Fibroblast of the conjunctiva (primary cell): ENCODE data around the gene PHC3.

ENCODE experiments used
- DNase-seq: peaks from one replicate; pipeline ENCODE4 v3.0.0-alpha.2; 2010; ENCODE audit warnings: low read depth

The PHC3 gene

DNA sequence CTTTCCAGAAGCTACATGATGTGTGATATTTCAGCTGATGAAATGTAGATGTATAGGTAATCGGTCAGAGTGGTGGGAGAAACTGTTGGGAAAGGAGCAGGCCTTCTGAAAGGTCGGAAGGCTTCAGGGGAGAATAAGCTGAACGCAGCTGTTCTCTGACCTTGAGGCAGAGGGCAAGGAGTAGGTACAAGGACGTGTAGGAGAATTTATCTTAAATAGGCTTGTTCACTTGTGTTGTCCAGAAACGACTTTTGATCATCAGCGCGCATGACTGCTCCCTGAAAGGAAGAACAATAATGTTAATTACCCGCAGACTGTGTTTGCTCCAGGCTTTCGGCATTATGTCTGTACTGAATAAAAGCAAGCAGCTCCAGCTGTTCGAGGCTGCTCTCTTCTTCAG, 104.2 kb downstream of the PHC3 start:
- no peak for DNase-seq

DNA sequence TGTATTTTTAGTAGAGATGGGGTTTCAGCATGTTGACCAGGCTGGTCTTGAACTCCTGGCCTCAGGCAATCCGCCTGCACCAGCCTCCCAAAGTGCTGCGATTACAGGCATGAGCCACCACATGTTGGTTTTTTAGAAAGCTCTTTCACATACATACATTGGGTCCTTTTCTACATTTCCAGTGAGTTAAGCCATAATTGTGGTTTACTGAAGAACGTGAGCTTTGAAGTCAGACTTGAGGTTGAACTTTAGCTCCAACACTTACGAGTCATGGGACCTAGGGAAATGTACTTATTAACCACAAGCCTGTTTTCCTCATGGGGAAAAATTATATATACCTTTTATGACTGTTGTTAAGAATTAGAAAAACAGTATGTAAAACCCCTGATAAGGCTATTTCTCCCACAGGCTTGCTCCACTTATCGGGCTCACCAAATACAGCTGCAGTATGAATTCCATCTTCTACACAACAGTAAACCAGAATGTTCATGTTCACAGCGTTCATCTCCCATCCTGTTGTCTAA, 104.8 kb downstream of the PHC3 start:
- DNase-seq: no peak

DNA sequence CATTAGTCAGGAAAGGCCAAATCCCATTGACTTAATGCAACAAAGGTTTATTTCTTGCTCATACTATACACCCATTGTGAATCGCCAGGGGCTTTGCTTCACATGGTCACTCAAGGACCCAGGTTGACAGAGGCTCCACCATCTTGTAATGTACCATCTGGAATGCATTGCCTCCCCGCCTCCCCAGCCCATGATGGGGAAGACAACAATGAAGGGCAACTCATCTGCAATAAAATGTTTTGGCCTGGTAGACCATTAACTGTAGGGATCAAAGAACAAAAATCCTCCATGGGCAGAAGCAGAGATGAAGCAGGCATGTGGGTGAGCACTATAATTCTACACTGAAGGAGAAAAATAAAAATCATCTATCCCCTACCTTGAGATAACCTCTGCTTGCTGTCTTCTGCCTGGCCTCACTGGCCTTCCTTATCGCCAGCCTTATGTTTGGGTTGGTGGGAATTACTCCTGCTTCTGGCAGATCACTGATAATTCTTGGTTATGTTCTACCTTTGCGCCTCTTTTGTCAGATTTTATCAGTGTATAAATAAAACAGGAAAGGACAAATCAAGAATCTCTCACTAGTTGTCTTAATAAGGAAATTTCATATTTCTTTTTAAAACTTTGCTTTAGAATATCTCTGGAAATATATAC, 106.0 kb downstream of the PHC3 start:
- no peak for DNase-seq

DNA sequence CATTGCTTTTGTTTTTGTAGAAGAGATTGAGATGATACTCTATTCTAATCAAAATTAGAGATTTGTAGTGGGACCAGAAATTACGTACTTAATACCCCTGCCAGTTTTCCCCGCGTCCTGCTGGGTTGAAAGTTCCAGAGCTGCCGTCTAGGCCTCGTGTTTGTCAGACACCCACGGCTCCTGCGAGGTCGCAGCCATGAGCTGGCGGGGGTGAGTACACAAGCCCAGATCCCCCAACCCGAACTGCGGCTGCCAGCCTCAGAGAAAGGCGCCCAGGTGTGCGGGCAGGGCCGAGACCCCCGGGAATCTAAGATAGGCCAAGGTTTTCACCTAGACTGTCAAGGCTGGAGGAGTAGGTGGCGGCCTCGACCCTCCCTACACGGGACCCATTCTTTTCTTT, 117.4 kb downstream of the PHC3 start:
- DNase-seq: no peak

DNA sequence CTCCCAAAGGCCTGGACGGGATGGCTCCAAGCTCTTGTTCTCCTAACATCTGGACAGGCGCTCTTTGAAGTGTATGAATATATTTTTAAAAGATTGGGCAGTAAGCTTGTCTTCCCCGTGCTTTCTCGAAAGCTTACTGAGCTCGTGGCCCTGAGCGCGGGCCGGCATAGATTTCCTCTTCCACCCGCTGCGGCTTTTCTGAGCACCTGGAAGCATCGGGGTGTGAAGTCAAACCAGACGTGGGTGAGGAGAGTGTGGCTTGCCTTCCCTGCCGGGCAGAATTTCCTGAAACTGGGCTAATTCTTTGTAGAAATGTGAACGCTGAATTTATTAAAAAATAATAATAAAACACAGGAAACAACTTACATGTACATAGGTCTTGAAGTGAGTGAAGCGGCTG, 117.8 kb downstream of the PHC3 start:
- DNase-seq: no peak

DNA sequence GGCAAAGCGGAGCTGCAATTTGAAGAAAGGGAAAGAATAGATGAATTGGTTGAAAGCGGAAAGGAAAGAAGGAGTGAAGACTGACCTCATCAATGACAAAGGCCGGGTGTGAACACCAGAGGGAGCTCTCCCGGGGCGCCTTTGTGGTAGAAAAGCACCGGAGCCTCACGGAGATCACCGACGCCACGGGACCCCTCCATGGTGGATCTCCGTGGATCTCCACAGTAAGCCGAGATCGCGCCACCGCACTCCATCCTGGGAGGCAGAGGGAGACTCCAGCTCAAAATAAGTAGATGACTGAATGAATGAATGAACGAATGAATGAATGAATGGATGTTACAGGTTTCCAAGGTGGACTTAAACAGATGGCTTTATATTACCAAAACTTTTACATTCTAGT, 118.8 kb downstream of the PHC3 start:
- DNase-seq: no peak

DNA sequence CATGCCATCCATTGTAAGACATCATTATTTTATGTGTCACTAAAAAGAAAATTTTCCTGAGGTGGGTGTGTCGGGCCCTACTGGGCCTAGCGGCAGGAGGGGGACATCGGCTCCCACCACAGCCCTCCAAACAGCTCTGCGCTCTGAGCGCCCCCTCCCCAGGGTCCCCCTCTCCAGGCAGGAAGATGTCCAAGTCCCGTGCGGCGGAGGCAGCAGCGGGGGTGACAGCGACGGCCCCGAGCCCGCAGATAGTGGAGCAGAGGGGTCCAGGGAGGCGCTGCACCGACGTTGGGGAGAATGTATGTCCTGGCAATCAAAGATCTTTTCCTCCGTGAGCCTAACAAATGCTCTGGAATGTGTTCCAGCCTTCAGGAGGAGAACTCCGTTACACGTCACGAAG, 119.5 kb downstream of the PHC3 start:
- no peak for DNase-seq

DNA sequence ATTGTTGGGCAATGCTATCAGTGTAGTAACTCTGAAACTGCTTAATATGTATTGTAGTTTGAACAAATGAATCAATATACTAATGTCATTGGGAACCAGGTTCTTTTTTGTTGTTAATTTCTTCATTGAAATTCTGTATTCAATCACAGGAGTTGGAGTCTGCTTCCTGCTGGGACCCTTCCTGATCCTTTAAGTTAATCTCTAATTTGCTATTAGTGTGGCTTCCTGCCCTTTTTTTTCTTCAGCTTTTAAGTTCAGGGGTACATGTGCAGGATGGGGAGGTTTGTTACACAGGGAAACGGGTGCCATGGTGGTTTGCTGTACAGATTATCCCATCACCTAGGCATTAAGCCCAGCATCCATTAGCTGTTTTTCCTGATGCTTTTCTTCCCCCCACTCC, 122.1 kb downstream of the PHC3 start:
- no peak for DNase-seq

DNA sequence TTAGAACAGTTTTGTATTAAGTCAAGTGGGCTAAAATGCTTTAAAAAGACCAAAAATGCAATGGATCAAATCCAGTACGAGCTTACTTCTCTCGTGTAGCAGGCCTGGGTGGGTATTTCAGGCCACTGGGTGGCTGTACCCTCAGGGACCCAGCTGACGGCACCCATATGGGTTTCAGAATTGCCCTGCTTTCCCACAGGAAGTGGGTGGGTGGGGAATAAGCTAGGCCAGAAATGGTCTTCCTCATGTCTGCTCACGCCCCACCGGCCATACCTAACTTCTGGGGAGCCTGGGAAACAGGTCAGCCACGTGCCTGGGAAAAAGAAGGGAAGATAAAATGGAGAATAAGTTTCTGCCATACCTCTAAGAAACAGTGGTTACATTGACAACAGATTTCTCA, 123.4 kb downstream of the PHC3 start:
- DNase-seq: no peak

DNA sequence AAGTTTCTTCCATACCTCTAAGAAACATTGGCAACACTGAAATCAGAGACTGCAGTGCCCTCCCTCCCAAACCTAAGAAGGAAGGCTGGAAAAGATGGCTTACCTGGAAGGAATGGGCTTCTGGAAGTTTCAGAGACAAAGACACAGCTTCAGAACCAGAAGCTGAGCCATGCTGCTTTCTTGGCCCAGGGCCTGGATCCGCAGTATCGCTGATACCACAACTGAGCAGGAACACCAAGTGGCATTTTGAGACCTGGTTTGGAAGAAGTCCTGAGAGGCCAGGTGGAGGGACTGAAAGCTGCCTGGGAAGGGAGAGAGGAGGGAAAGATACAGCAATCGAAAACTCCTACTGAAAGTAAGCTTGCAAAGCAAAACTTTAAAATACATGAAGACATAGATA, 124.0 kb downstream of the PHC3 start:
- no peak for DNase-seq

DNA sequence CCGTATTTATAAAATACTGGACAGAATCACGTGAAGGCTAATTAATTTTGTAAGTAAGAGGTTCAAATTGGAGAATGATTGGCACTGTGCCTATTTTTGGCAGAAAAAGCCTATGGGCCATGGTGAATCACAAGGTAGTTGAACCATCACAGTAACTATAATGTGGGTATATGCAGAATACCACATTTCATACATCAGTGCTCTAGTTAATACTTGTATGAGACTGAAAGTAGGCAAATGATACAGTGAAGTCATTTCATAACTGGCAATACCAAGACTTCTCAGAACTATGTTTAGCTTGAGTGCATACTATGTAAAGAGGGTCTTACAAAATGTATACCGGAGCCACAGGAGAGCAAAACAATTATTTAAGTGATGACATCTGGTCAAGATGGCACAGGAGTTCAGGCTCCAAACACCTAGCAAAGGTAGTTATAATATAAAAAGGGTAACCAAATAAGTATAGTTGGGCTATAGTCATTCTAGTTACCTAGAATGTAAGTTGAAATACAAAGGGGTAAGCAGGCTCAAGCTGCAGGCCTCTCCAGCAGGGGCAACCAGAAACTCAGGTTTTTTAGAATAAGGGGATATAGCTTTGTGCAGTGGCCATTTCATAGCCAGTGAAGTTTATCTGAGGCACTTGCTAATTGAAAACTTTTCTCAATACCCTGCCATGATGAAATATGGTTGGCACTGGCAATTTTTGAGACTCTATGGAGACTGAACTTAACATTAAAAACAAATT, 124.7 kb downstream of the PHC3 start:
- no peak for DNase-seq

DNA sequence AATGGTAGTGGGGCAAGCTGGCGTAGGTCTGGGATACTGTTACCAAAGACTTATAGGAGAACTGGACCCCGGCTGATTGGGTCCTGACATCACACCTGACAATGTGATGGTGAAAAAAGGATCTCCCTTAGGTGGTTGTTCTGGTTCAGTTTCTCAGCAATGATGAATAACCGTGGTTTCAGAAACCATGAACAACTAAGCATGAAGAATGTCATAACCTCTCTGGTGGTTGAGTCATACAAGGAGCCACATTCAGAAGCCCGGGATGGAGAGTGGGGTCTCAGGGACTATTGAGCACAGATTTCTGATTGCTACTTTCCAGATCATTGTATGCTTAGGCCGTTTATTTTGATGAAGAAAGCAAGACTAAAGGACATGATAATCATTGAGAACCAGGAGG, 126.3 kb downstream of the PHC3 start:
- DNase-seq: no peak

DNA sequence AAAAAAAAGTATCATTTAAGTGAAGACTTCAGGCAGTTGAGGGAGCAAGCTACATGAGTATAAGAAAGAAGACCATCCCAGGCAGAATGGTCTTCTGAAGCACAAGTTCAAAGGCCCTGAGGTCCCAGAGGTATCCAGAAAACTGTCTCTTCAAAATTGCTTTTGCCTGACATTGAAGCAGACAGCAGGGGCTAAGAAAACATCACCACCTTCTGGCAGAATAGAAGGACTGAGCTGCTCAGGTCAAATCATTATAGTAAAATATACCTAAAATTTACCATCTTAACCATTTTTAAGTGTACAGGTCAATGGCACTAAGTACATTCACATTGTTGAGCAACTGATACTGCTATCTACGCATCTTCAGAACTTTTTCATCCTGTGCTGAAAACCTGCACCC, 127.3 kb downstream of the PHC3 start:
- no peak for DNase-seq

DNA sequence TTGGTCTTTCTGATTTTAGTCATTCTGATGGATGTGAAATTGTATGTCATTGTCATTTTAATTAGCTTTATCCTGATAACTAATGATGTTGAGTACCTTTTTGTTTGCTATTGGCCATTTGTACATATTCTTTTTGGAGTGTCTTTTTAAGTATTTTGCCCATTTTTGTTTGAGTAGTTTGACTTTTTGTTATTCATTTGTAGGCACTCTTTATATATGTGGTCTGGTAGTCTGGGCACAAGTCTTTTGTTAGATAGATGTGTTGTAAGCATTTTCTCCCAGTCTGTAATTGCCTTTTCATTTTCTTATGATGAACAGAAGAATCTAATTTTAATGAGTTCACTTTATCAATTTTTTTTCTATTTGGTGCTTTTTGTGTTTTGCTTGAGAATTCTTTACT, 129.1 kb downstream of the PHC3 start:
- no peak for DNase-seq

DNA sequence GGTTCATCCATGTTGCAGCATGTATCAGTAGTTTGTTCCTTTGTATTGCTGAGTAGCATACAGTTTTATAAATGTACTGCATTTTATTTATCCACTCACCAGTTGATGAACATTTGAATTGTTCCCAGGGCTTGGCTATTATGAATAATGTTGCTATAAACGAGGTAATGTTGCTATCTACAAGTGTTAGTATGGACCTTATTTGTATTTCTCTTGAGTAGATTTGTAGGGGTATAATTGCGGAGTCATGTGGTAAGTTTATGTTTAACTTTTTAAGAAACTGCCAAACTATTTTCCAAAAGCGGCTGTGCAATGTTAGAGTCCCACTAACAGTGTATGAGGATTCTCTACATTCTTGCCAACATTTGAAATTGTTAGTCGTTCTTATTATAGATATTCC, 130.8 kb downstream of the PHC3 start:
- no peak for DNase-seq

DNA sequence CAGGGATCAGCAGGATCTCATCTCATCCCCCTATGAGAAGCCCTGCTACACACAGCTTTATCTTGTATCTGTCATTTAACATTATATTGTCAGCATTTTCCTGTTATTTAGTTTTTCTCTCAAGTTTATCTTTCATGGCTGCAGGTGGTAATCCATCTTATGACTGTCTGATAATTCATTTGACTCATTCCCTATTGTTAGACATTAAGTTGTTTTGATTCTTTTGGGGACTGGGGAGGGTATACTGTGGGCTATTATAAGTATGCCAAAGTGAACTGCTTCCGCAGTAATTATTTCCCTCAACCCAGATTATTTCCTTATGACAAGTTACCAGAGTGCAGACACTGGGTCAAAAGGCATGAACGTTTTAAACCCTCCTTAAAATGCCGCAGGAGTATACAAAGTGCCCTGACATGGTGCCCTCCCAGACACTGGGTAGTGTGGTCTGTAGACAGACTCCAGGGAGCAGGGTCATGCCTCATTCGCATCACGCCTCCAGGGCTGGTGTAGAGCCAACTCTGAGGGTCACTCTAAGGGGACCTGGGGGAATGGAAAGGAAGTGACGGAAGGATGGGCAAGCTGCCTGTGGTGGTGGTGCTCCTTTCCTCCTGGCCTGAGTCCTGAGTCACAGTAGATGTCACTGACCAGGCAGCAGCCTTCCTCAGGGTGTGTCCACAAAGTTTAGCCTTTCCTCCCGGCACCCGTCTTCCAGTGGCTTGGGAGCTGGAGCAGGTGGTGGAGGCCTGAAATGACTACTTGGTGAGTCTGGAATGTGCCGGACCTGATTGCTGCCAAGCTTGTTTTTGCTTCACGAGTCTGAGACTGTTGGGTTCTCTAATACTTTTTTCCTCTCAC, 132.2 kb downstream of the PHC3 start:
- peak; percentile 3 for DNase-seq

DNA sequence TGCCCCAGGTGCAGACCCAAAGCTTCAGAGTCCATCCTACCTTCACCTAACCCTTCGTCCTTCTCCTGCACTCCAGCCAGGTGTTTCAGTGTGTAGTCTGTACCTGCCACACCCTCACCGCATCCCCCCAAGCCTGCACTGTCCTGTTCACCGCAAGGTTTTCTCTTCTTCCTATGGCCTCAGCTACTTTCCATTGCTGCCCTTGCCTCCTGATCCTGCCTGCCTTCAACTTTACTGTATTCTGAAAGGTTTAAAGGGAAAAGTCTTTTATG, 134.5 kb downstream of the PHC3 start:
- DNase-seq: no peak

DNA sequence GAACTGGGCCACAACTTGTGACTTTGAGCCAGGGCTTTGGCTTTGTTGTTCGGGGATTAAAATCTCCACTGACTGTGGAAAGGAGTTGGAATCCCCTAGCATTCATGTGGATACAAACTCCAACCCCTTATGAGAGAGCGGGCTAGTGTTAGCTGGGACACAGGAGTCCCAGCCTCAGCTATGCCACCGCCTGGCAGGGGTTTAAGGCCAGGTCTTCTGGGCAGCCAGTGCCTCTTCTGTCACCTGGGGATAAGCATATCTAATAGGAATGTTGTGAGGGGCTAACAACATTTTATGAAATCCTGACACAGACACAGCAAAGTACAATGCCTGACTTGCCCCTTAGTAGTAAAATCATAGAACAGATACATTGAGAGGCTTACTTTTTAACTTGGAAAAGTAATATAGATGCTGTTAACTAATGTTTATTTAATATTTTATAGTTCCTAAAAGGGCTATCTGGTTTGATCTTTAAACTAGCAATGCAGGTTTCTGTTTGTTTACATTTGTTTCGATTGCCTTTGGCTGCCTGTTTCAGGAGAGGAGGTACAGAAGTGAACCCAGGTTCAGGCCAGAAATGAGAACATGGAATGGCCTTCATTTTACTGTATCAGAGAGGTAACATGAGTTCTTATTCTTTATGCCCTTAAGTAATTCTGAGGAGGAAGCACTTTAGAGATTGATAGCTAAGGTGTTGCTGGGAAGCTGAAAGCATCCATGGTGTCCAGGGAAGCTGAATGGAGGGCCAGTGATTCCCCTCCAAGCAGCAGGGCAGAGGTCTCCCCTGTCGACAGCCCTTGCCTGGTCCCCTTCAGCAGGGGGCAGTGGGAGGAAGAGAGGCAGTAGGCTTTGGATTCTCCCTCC, 135.0 kb downstream of the PHC3 start:
- DNase-seq: no peak

DNA sequence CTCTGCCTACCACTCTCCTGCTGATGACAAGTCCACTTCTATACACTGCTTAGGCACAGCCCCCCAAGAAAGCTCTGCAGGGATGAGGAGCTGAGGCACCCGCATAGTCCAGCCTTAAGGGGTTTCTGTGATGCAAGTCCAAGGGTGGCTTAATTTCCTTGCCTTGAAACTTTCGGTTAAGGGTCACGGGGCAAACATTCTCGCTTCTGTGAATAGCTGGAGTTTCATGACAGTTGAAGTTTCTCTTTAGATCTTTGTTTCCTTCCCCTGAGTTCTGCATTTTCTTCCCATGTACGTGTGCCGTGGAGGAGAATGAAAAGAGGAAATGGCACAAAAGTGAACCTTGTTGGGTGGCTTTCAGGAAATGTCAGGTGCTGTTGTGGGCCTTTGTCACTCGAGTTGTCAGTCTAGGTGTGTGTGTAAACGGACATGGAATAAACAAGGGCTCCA, 136.7 kb downstream of the PHC3 start:
- DNase-seq: no peak

DNA sequence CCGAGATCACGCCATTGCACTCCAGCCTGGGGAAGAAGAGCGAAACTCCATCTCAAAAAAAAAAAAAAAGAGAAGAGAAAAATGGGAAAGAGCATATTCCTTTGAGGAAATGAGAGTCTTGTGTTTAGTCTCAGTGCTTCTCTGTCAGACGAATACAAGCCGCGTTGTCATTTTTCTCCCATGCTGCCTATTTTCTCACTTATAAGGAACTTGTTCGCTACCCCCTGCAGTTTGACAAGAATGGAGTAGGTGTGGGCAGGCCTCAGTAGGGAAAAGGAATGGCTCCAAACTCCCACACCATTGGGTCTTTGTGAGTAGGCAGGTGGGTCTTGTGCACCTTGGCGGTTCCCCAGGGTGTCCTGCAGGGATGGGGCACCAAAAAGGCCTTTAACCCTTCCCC, 137.3 kb downstream of the PHC3 start:
- DNase-seq: no peak

DNA sequence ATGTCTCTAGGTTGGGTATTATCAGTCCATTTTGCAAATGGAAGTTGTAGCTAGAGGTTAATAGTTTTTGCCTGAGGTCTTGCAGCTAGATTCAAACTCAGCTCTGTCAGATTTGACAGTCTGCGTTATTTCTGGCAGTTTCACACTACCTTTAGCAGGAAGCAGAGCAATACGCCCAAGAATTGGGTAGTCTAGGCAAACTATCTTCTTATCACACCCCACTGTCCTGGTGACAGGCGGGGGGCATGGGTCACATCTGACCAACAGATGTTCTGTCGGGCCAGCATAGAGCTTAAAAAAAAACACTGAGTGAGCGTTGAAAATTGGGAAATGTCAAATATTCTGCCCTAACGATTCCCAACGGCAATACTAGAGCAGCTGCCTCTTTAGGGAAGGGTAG, 138.0 kb downstream of the PHC3 start:
- no peak for DNase-seq

DNA sequence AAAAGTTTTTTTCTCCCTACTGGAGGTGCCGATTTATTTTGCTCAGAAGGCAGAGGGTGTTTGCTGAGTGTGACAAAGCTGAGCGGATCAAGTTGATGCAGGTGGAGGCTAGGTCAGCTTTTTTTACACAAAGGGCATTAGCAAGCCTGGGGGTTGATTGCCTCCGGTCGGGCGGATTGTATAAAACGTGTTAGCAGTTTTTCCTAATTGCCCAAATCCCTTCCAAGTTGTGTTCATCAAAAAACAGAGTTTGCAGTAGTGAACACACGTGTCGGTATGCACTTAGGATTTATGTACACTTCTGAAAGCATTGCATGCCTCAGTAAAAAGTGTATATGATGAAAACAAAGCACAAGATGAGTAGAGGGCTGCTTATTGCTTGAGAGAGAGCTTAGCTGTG, 141.1 kb downstream of the PHC3 start:
- no peak for DNase-seq
